Ascending aorta (tissue), 2 donors: ENCODE results near the gene TCEA3. TPM values are rescaled to one million over a fixed set of nuclear protein-coding genes. Genes with fewer than 3 reads are reported as not detected.

Experiments
- DNase-seq, 2 donors: peaks; one replicate each; pipeline ENCODE4 v3.0.0-alpha.2; 2019; ENCODE audit warnings: low spot score in 2 of 2
- H3K27ac ChIP-seq, 2 donors: fragments of 200-600 bp; sonication (generic); one replicate each; pipeline ENCODE4 v1.5.1; 2016 to 2017; ENCODE audit warnings: mild to moderate bottlenecking in 1 of 2
- H3K27me3 ChIP-seq: fragments of 200-600 bp; sonication (generic); one replicate; pipeline ENCODE4 v1.5.1; 2017
- H3K36me3 ChIP-seq, 2 donors: fragments of 200-600 bp; sonication (generic); one replicate each; pipeline ENCODE4 v1.5.1; 2016
- H3K4me1 ChIP-seq, 2 donors: fragments of 200-600 bp; sonication (generic); one replicate each; pipeline ENCODE4 v1.5.1; 2016 to 2017; ENCODE audit warnings: mild to moderate bottlenecking in 1 of 2
- H3K4me3 ChIP-seq, 2 donors: fragments of 200-600 bp; sonication (generic); one replicate each; pipeline ENCODE4 v1.5.1; 2016 to 2017; ENCODE audit warnings: mild to moderate bottlenecking in 1 of 2
- H3K9me3 ChIP-seq, 2 donors: fragments of 200-600 bp; sonication (generic); one replicate each; pipeline ENCODE4 v1.5.1; 2016
- intact Hi-C: fragments of 100-400 bp; cut with DNase I; formaldehyde crosslinking; loops from one replicate; pipeline ENCODE4 v1.15.1; 2023
- total RNA-seq: library from RNA; depleted of rRNA; stranded (reverse); fragments of >200 nt; gene quantifications from one replicate; pipeline ENCODE4 v1.1.0, GENCODE V29; 2016
- TF ChIP-seq, protein P1 (sequence below), 3 experiments: fragments of 200-600 bp in 2 of 3; fragments of 450-650 bp in 1 of 3; sonication (generic) in 2 of 3; IDR thresholded peaks; one replicate each; pipeline ENCODE4 v1.5.1; 2016 to 2019; ENCODE audit warnings: antibody characterized with exemption in 3 of 3, mild to moderate bottlenecking in 1 of 3, moderate library complexity in 1 of 3

The TCEA3 gene
- total RNA-seq, 1 donor from 2014 or later, result 11.3 TPM

DNA sequence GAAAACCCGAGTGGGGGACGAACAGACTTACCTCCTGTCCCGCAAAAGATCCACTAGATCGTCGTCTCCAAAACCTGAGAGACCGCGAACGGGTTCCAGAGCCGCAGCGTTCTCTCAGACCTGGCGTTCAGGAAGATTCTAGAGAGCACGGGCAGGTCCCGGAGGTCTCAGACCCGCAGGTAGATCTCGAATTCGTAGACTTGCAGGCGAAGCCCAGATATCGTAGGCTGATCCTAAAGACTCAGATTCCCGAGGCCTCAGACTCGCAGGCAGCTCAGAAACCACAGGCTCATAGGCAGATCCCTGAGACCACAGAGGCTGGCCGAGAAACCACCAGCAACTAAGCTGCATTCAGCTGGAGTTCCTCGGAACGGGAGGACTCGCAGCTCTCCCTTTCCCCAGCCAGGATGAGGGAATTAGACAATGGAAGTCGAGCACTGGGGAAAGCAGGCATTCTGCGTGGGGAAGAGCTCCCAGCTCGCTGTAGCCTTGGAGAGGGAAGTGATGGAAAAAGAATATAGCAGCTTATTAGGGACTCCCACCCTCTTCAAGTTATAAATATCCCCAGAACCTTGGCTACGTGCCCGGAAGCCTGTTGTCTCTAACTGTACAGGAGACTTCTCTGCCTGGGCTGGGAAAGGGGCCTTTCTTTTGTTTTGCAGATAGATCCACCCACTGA lies 55.1 kb downstream of the TCEA3 start, which contains the start of gene ZNF436:
Gene ZNF436 (minus strand): TSS at position 502 of the 679 bp plus-strand sequence. CDS start 1,831 bp downstream, outside the sequence.
- DNase-seq, result peak in 1 of 2 donors; percentile 88
- H3K27ac ChIP-seq, result peak within 1 kb of the TSS; percentile 98
- TF ChIP-seq, protein P1, sequence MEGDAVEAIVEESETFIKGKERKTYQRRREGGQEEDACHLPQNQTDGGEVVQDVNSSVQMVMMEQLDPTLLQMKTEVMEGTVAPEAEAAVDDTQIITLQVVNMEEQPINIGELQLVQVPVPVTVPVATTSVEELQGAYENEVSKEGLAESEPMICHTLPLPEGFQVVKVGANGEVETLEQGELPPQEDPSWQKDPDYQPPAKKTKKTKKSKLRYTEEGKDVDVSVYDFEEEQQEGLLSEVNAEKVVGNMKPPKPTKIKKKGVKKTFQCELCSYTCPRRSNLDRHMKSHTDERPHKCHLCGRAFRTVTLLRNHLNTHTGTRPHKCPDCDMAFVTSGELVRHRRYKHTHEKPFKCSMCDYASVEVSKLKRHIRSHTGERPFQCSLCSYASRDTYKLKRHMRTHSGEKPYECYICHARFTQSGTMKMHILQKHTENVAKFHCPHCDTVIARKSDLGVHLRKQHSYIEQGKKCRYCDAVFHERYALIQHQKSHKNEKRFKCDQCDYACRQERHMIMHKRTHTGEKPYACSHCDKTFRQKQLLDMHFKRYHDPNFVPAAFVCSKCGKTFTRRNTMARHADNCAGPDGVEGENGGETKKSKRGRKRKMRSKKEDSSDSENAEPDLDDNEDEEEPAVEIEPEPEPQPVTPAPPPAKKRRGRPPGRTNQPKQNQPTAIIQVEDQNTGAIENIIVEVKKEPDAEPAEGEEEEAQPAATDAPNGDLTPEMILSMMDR (IDR thresholded peaks at IDR 0.05), result no peak
- H3K4me1 ChIP-seq, result peaks cover 9 to 26% of the 10 kb centered on the region in 2 donors
- peak within 1 kb of the TSS; percentile 76 to 78 for H3K4me3 ChIP-seq
- intact Hi-C loops, result loop anchor here (2.0 kb wide), 2 partner anchors 33 to 53 kb away; no protein-coding TSS in a partner anchor
- H3K27me3 ChIP-seq, result no peaks in the 10 kb centered on the region
- peaks cover 0 to 5% of the 10 kb centered on the region in 2 donors for H3K9me3 ChIP-seq
- H3K36me3 ChIP-seq, result peaks cover 0 to 12% of the 10 kb centered on the region in 2 donors

- TF ChIP-seq, protein P1 (IDR thresholded peaks at IDR 0.05), result peak in 1 of 3 experiments; percentile 3
- Histone ChIP-seq H3K27ac (peak overlapping the region; percentile 98), H3K4me3 (peak overlapping the region; percentile 76 to 78), H3K4me1 (peaks cover 9 to 26% of the 10 kb centered on the region in 2 donors), H3K9me3 (peaks cover 0 to 12% of the 10 kb centered on the region in 2 donors), H3K27me3 (no peaks in the 10 kb centered on the region), H3K36me3 (peaks cover 1 to 18% of the 10 kb centered on the region in 2 donors)
- peak; percentile 70 to 95 for DNase-seq
- intact Hi-C loops, result loop anchor here (1.0 to 2.0 kb wide), 4 partner anchors 24 to 116 kb away; partner anchors contain the start of genes ASAP3 and HNRNPR
Measured at GRCh38 chr1:23368562-23369334, 55.8 kb downstream of the TCEA3 start.

DNA sequence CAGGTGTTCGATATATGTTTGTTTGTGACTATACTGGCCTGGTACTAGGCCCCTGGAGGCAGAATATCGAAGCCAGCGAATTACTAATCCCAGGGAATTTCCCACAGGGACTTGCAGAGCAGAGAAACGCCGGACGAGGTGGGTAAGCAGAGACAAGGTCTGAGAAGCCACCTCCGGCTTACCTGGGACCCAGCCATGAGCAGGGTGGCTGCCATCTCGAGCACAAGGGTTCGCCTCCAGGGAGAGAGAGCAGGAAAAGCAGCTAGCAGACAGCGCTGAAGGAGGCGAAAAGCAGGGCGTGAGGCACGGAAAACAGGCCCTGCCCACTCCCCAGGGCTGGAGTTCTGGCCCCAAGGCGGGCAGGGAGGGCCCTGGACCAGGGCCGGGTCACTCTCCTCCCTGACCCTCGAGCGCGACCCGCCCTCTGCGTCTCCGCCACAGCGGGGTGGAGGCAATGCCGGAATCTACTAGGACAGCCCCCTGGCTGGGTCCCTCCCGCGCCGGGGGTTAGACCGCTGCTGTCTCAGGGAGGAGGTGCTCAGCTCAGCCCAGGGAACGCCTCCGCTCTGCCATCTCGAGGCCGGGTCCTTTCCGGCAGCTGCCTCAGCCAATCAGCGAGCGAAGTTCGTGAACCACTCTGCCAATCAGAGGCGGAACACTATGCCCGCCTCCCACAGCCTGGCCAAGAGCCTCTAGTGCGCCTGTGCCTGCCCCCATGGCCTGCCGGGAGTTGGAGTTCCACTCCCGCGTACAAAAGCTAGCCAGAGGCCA lies 56.6 kb downstream of the TCEA3 start:
- H3K9me3 ChIP-seq, result peaks cover 4 to 20% of the 10 kb centered on the region in 2 donors
- intact Hi-C loops, result loop anchor here (1.0 to 2.0 kb wide), 4 partner anchors 24 to 116 kb away; partner anchors contain the start of genes ASAP3 and HNRNPR
- peak overlapping the region; percentile 98 for H3K27ac ChIP-seq
- no peaks in the 10 kb centered on the region for H3K27me3 ChIP-seq
- H3K4me3 ChIP-seq, result peak overlapping the region; percentile 76 to 78
- TF ChIP-seq, protein P1 (IDR thresholded peaks at IDR 0.05), result no peak
- H3K36me3 ChIP-seq, result peaks cover 9 to 26% of the 10 kb centered on the region in 2 donors
- peak; percentile 96 to 99 for DNase-seq
- peaks cover 9 to 26% of the 10 kb centered on the region in 2 donors for H3K4me1 ChIP-seq

- Histone ChIP-seq H3K36me3 (peaks cover 15 to 31% of the 10 kb centered on the region in 2 donors), H3K4me1 (peaks cover 9 to 26% of the 10 kb centered on the region in 2 donors), H3K4me3 (peak overlapping the region; percentile 76 to 78), H3K27ac (peak overlapping the region; percentile 98), H3K27me3 (no peaks in the 10 kb centered on the region), H3K9me3 (peaks cover 10 to 25% of the 10 kb centered on the region in 2 donors)
- no peak for DNase-seq
- intact Hi-C loops, result no loop called here
- TF ChIP-seq, protein P1 (IDR thresholded peaks at IDR 0.05), result no peak
Measured at GRCh38 chr1:23367451-23367790, 57.1 kb downstream of the TCEA3 start.

GRCh38 chr1:23366598-23366997 lies 58.0 kb downstream of the TCEA3 start:
- H3K27me3 ChIP-seq, result no peaks in the 10 kb centered on the region
- H3K36me3 ChIP-seq, result peaks cover 23 to 39% of the 10 kb centered on the region in 2 donors
- peaks cover 9 to 26% of the 10 kb centered on the region in 2 donors for H3K4me1 ChIP-seq
- TF ChIP-seq, protein P1 (IDR thresholded peaks at IDR 0.05), result no peak
- DNase-seq, result no peak
- peaks cover 18 to 34% of the 10 kb centered on the region in 2 donors for H3K9me3 ChIP-seq
- intact Hi-C loops, result no loop called here
- H3K27ac ChIP-seq, result no peak overlapping the region
- peak overlapping the region; percentile 76 to 78 for H3K4me3 ChIP-seq
